GM12878 (cell line): ENCODE results near the gene SQSTM1. TPM values are rescaled to one million over a fixed set of nuclear protein-coding genes. Genes with fewer than 3 reads are reported as not detected.

Experiments used
- ATAC-seq: fragments of 200-7000 bp; cut with Tn5 transposase; 3 replicates; pipeline ENCODE4 v1.9.1; 2020; ENCODE audit warnings: mild to moderate bottlenecking, moderate library complexity
- BruUV-seq: library from RNA; stranded (reverse); fragments of 400-500 nt; replicated peaks from 2 replicates; lab custom pipeline; 2021; lab: Mats Ljungman, UMichigan
- CTCF ChIA-PET: fragments of 300-600 bp; sonication (Branson Sonifier 250); formaldehyde crosslinking; extraction: SDS; loops from one replicate; lab custom pipeline; 2021; ENCODE audit warnings: inconsistent platforms; lab: Yijun Ruan, JAX
- POLR2A ChIA-PET: fragments of 350-600 bp; formaldehyde crosslinking; extraction: SDS; loops from one replicate; lab custom pipeline; 2021; ENCODE audit warnings: inconsistent platforms; lab: Charles Lee
- RAD21 ChIA-PET: fragments of 300-600 bp; sonication (Branson Sonifier 250); formaldehyde crosslinking; loops from one replicate; lab custom pipeline; 2023; ENCODE audit warnings: antibody characterized with exemption; ENCODE audit not compliant: unreplicated experiment; lab: Charles Lee
- SMC1A ChIA-PET: fragments of 300-600 bp; sonication (Branson Sonifier 250); formaldehyde crosslinking; loops from one replicate; lab custom pipeline; 2023; ENCODE audit not compliant: unreplicated experiment, uncharacterized antibody; lab: Charles Lee
- DNase-seq: peaks from one replicate; pipeline ENCODE4 v3.0.0-alpha.2; 2011; ENCODE audit warnings: low read depth, low spot score
- FAIRE-seq: peaks from 3 replicates; lab custom pipeline; 2011; peaks lifted over from hg19 to GRCh38; lab: Jason Lieb, UNC
- H2AFZ ChIP-seq: 2 replicates; pipeline ENCODE4 v1.6.0; 2011; ENCODE audit warnings: low read depth, low read length, control low read depth; ENCODE audit not compliant: control insufficient read depth
- H3K27ac ChIP-seq: 2 replicates; pipeline ENCODE4 v1.5.1; 2011; ENCODE audit warnings: control low read depth; ENCODE audit not compliant: control insufficient read depth, insufficient read depth
- H3K27me3 ChIP-seq, 2 experiments: replicated peaks in 1 of 2; 2 replicates each; pipeline versions ENCODE4 v1.6.0 to v1.6.1; 2011; ENCODE audit warnings: low read length in 1 of 2; ENCODE audit not compliant: control insufficient read depth in 2 of 2, insufficient read depth in 2 of 2
- H3K36me3 ChIP-seq, 2 experiments: 2 replicates each; pipeline ENCODE4 v1.5.1; 2011; ENCODE audit warnings: low read length in 1 of 2; ENCODE audit not compliant: control insufficient read depth in 2 of 2, insufficient read depth in 2 of 2
- H3K4me1 ChIP-seq: 2 replicates; pipeline ENCODE4 v1.6.1; 2011; ENCODE audit warnings: mild to moderate bottlenecking, low read length, moderate library complexity, mixed read lengths; ENCODE audit not compliant: control insufficient read depth, insufficient read depth
- H3K4me2 ChIP-seq: 2 replicates; pipeline ENCODE4 v1.6.0; 2011; ENCODE audit warnings: control low read depth; ENCODE audit not compliant: control insufficient read depth, insufficient read depth
- H3K4me3 ChIP-seq: fragments of 200-600 bp; sonication (generic); 2 replicates; pipeline ENCODE4 v1.5.1; 2016
- H3K79me2 ChIP-seq: 2 replicates; pipeline ENCODE4 v1.6.0; 2011; ENCODE audit warnings: low read length; ENCODE audit not compliant: control insufficient read depth, insufficient read depth
- H3K9ac ChIP-seq: 2 replicates; pipeline ENCODE4 v1.8.0; 2011; ENCODE audit warnings: low read length, control low read depth, mixed read lengths; ENCODE audit not compliant: control insufficient read depth, insufficient read depth
- H3K9me3 ChIP-seq: replicated peaks from 3 replicates; pipeline ENCODE4 v1.5.1; 2011; ENCODE audit warnings: mild to moderate bottlenecking, low read length; ENCODE audit not compliant: control insufficient read depth, insufficient read depth
- H4K20me1 ChIP-seq: 2 replicates; pipeline ENCODE4 v1.6.0; 2011; ENCODE audit not compliant: control insufficient read depth, insufficient read depth
- ASH2L ChIP-seq: fragments of 300-600, 200-600 bp; sonication (generic); IDR thresholded peaks from 2 replicates; pipeline ENCODE4 v1.6.1; 2017; ENCODE audit warnings: low read depth, mild to moderate bottlenecking, borderline replicate concordance
- EED ChIP-seq: sonication (generic); IDR thresholded peaks from 2 replicates; pipeline ENCODE4 v1.6.1; 2016; ENCODE audit warnings: antibody characterized with exemption, low read depth
- EGR1 ChIP-seq, 2 experiments: IDR thresholded peaks; 1 replicate in 1 of 2; 2 replicates in 1 of 2; pipeline ENCODE4 v1.6.1; 2011 to 2012; ENCODE audit warnings: low read depth in 2 of 2, low read length in 2 of 2, borderline replicate concordance in 1 of 2, mild to moderate bottlenecking in 1 of 2, moderate library complexity in 1 of 2
- GATAD2B ChIP-seq: fragments of 450-650 bp; conservative IDR thresholded peaks from 2 replicates; pipeline ENCODE4 v1.6.1; 2017; ENCODE audit warnings: low read depth, mild to moderate bottlenecking, moderate library complexity
- NFYA ChIP-seq: IDR thresholded peaks from 2 replicates; pipeline ENCODE4 v1.6.1; 2011; ENCODE audit warnings: low read depth, mild to moderate bottlenecking, low read length, improper control_type of control experiment, borderline replicate concordance
- NR2F1 ChIP-seq: fragments of 450-650 bp; conservative IDR thresholded peaks from 2 replicates; pipeline ENCODE4 v1.6.1; 2017; ENCODE audit warnings: mild to moderate bottlenecking
- RB1 ChIP-seq: fragments of 450-650 bp; formaldehyde crosslinking; IDR thresholded peaks from 2 replicates; pipeline ENCODE4 v1.6.1; 2017; ENCODE audit warnings: mild to moderate bottlenecking, borderline replicate concordance
- RUNX3 ChIP-seq: IDR thresholded peaks from 2 replicates; pipeline ENCODE4 v1.6.1; 2012; ENCODE audit warnings: low read length, inconsistent platforms
- SUPT20H ChIP-seq: IDR thresholded peaks from 2 replicates; pipeline ENCODE4 v1.6.1; 2011; ENCODE audit warnings: low read depth, mild to moderate bottlenecking, low read length, moderate library complexity, borderline replicate concordance; ENCODE audit not compliant: control insufficient read depth
- TAF1 ChIP-seq: IDR thresholded peaks from 2 replicates; pipeline ENCODE4 v1.6.1; 2011; ENCODE audit warnings: mild to moderate bottlenecking, low read depth, low read length, borderline replicate concordance
- WGBS: methylation state at CpG from one replicate; pipeline ENCODE4 v1.1.6; 2016; ENCODE audit warnings: low lambda C conversion rate; ENCODE audit not compliant: insufficient replicate concordance, insufficient coverage; ENCODE audit errors: missing lambda C conversion rate; 5-methylcytosine and 5-hydroxymethylcytosine counted together
- in situ Hi-C: fragments of 300-500 bp; cut with MboI; formaldehyde crosslinking; loops from 9 replicates; pipeline ENCODE4 v1.14.3; 2018; ENCODE audit warnings: mixed read lengths
- intact Hi-C: fragments of 100-400 bp; cut with micrococcal nuclease; formaldehyde crosslinking; loops from one replicate; pipeline ENCODE4 v1.14.2; 2022; ENCODE audit not compliant: unreplicated experiment
- polyA plus RNA-seq, 11 experiments: library from polyadenylated mRNA; depleted of rRNA in 4 of 11; unstranded in 6 of 11; stranded (reverse) in 5 of 11; fragments of >200 nt; fragmentation: Nextera tagmentation in 4 of 11; fragmentation: Illumina TruSeq in 1 of 11; extraction: Ambion mirVana in 4 of 11; extraction: Trizol in 1 of 11; gene quantifications; 1 replicate in 1 of 11; 2 replicates in 10 of 11; pipeline versions ENCODE4 v1.2.1 to v1.2.3, GENCODE V29; 2011 to 2016; ENCODE audit warnings: inconsistent platforms in 2 of 11, missing spikeins in 2 of 11, low read depth in 1 of 11
- total RNA-seq, 4 experiments: library from RNA; depleted of rRNA in 3 of 4; stranded (reverse); fragments of >200 nt in 3 of 4; fragmentation: Illumina TruSeq in 1 of 4; extraction: Trizol in 1 of 4; gene quantifications; 2 replicates each; pipeline versions ENCODE4 v1.2.1 to v1.2.3, GENCODE V29; 2013 to 2021

SQSTM1 gene
- total and polyA plus RNA-seq, 10 of the 15 experiments (the other 5 are each of a cell fraction or from before 2014, with no cell fraction given) = 6.3 to 138 (median 62.1) TPM

- Histone ChIP-seq H3K36me3 (peaks cover under 1 to 12% of the 10 kb centered on the region in 2 experiments; a peak in 3 of 4 replicates), H3K4me3 (peak overlapping the region; percentile 93), H3K4me1 (peaks cover 9% of the 10 kb centered on the region), H2AFZ (peak overlapping the region; percentile 93), H3K4me2 (peak overlapping the region; percentile 86), H3K27me3 (no peaks in the 10 kb centered on the region), H3K9me3 (no peaks in the 10 kb centered on the region; the same call in 1 of the 3 replicates), H3K79me2 (peaks cover 7% of the 10 kb centered on the region), H3K9ac (peak overlapping the region; percentile 64), H3K27ac (peak overlapping the region; percentile 28; the same call in 1 of the 2 replicates), H4K20me1 (no peaks in the 10 kb centered on the region)
- BruUV-seq = TSS peak; percentile 53
- 3% methylated on average over 32 of the region's 32 CpGs for WGBS
- SMC1A ChIA-PET = interaction anchor here (0.7 to 1.2 kb wide), 3 partner anchors 49 to 56 kb away, joined by 3 to 4 read pairs (median 3); no protein-coding TSS in a partner anchor
- POLR2A ChIA-PET = interaction anchor here (1.0 to 1.7 kb wide), 2 partner anchors 36 to 62 kb away, joined by 3 to 5 read pairs; no protein-coding TSS in a partner anchor
- RAD21 ChIA-PET = interaction anchor here (1.3 kb wide), 2 partner anchors 52 to 235 kb away, joined by 3 read pairs; partner anchors contain the start of gene HNRNPH1
- intact Hi-C loops = loop anchor here (2.0 kb wide), 3 partner anchors 37 to 53 kb away; partner anchors contain the start of genes SQSTM1 and TBC1D9B
- no peak for TF ChIP-seq ASH2L
- TF ChIP-seq NR2F1 = no peak
- peak; percentile 5; the same call in 1 of the 2 replicates for TF ChIP-seq RUNX3
- no peak for TF ChIP-seq SUPT20H
- peak; percentile 16; the same call in 1 of the 2 replicates for TF ChIP-seq GATAD2B
- TF ChIP-seq TAF1 = peak; percentile 6; the same call in 1 of the 2 replicates
- TF ChIP-seq NFYA = no peak
- TF ChIP-seq EED = 0 out of 2 replicates have a peak, but pooled peaks have one; percentile 3
- TF ChIP-seq RB1 = peak; percentile 21; the same call in 1 of the 2 replicates
- TF ChIP-seq EGR1 (IDR thresholded peaks at IDR 0.05; ENCODE audit: borderline replicate concordance in 1 of 2, low read depth in 2 of 2, low read length in 2 of 2) = peak in 1 of 2 experiments; percentile 70; a peak in 1 of 3 replicates
- ATAC-seq (peak; percentile 73), DNase-seq (peak; percentile 7), FAIRE-seq (peak; percentile 62)
- in situ Hi-C loops = no loop called here
- CTCF ChIA-PET = interaction anchor here (0.7 to 3.2 kb wide), 4 partner anchors 55 to 95 kb away, joined by 3 to 13 read pairs (median 4); no protein-coding TSS in a partner anchor
Observed at GRCh38 chr5:179858241-179858585, 37.5 kb downstream of the SQSTM1 start.
